IMR-90 (cell line): ENCODE measurements around the gene NFIX. TPM values are rescaled to one million over a fixed set of nuclear protein-coding genes. Genes with fewer than 3 reads are reported as not detected.

Source experiments
- ATAC-seq: fragments of 200-7000 bp; cut with Tn5 transposase; 2 replicates; pipeline ENCODE4 v1.9.1; 2020; ENCODE audit warnings: low read depth, mild to moderate bottlenecking, moderate library complexity
- BruUV-seq: library from RNA; stranded (reverse); fragments of 400-500 nt; replicated peaks from 2 replicates; lab custom pipeline; 2021; lab: Mats Ljungman, UMichigan
- CTCF ChIA-PET: fragments of 300-600 bp; formaldehyde crosslinking; extraction: SDS; loops from one replicate; lab custom pipeline; 2021; ENCODE audit warnings: antibody characterized with exemption; lab: Yijun Ruan, JAX
- POLR2A ChIA-PET: fragments of 300-600 bp; sonication (Branson Sonifier 250); formaldehyde crosslinking; loops from one replicate; lab custom pipeline; 2022; ENCODE audit warnings: antibody characterized with exemption; ENCODE audit not compliant: unreplicated experiment; lab: Charles Lee
- DNase-seq: peaks from one replicate; pipeline ENCODE4 v3.0.0; 2013
- H2AFZ ChIP-seq: replicated peaks from 2 replicates; pipeline ENCODE3; 2013; ENCODE audit warnings: low read length, mild to moderate bottlenecking; ENCODE audit not compliant: poor library complexity
- H2AK5ac ChIP-seq: 2 replicates; pipeline ENCODE4 v1.6.1; 2013; ENCODE audit warnings: low read depth, low read length, inconsistent platforms
- H2AK9ac ChIP-seq: replicated peaks from 2 replicates; pipeline ENCODE3; 2013; ENCODE audit warnings: mild to moderate bottlenecking, low read depth, low read length, moderate library complexity; ENCODE audit not compliant: poor library complexity
- H2BK120ac ChIP-seq: 2 replicates; pipeline ENCODE4 v1.6.1; 2013; ENCODE audit warnings: low read depth, low read length, inconsistent platforms
- H2BK15ac ChIP-seq: 3 replicates; pipeline ENCODE4 v1.6.1; 2013; ENCODE audit warnings: low read depth, low read length, inconsistent platforms
- H2BK20ac ChIP-seq: 2 replicates; pipeline ENCODE4 v1.6.1; 2013; ENCODE audit warnings: low read depth, mild to moderate bottlenecking, inconsistent platforms, low read length, moderate library complexity
- H2BK5ac ChIP-seq: 2 replicates; pipeline ENCODE4 v1.6.1; 2013; ENCODE audit warnings: mild to moderate bottlenecking, low read depth, low read length, inconsistent platforms; ENCODE audit not compliant: poor library complexity, severe bottlenecking
- H3K14ac ChIP-seq: replicated peaks from 2 replicates; pipeline ENCODE4 v1.6.1; 2013; ENCODE audit warnings: low read depth, low read length, inconsistent platforms
- H3K18ac ChIP-seq: 2 replicates; pipeline ENCODE4 v1.6.1; 2013; ENCODE audit warnings: low read depth, low read length, control low read depth
- H3K23ac ChIP-seq: 2 replicates; pipeline ENCODE4 v1.6.1; 2013; ENCODE audit warnings: low read depth, low read length, inconsistent platforms
- H3K27ac ChIP-seq: 2 replicates; pipeline ENCODE4 v1.5.1; 2013; ENCODE audit warnings: mild to moderate bottlenecking, control low read depth, low read length; ENCODE audit not compliant: insufficient read depth
- H3K27me3 ChIP-seq: 2 replicates; pipeline ENCODE4 v1.6.1; 2013; ENCODE audit warnings: low read length; ENCODE audit not compliant: control insufficient read depth, insufficient read depth
- H3K36me3 ChIP-seq: 2 replicates; pipeline ENCODE4 v1.6.1; 2013; ENCODE audit warnings: low read length, mixed read lengths; ENCODE audit not compliant: control insufficient read depth, insufficient read depth
- H3K4ac ChIP-seq: 2 replicates; pipeline ENCODE4 v1.6.1; 2013; ENCODE audit warnings: low read depth, low read length, inconsistent platforms
- H3K4me1 ChIP-seq: 2 replicates; pipeline ENCODE4 v1.6.1; 2013; ENCODE audit warnings: low read length, mixed read lengths; ENCODE audit not compliant: control insufficient read depth, insufficient read depth
- H3K4me2 ChIP-seq: 2 replicates; pipeline ENCODE4 v1.6.1; 2013; ENCODE audit warnings: low read depth, mild to moderate bottlenecking, control low read depth, low read length, moderate library complexity
- H3K4me3 ChIP-seq: 2 replicates; pipeline ENCODE4 v1.5.1; 2013; ENCODE audit warnings: low read depth, mild to moderate bottlenecking, control low read depth, low read length, moderate library complexity; ENCODE audit not compliant: insufficient read depth
- H3K56ac ChIP-seq: 2 replicates; pipeline ENCODE4 v1.6.1; 2013; ENCODE audit warnings: low read length, inconsistent platforms; ENCODE audit not compliant: insufficient read depth; ENCODE audit errors: extremely low read depth
- H3K79me1 ChIP-seq, 2 experiments: 2 replicates each; pipeline ENCODE4 v1.6.1; 2013; ENCODE audit warnings: low read length in 2 of 2, inconsistent platforms in 1 of 2, low read depth in 1 of 2
- H3K9ac ChIP-seq: 2 replicates; pipeline ENCODE4 v1.6.1; 2013; ENCODE audit warnings: low read depth, low read length, control low read depth
- H3K9me1 ChIP-seq: 2 replicates; pipeline ENCODE4 v1.6.1; 2013; ENCODE audit warnings: low read length, inconsistent platforms; ENCODE audit not compliant: insufficient read depth
- H3K9me3 ChIP-seq: 2 replicates; pipeline ENCODE4 v1.6.1; 2013; ENCODE audit warnings: low read length; ENCODE audit not compliant: control insufficient read depth, insufficient read depth
- H4K20me1 ChIP-seq: 2 replicates; pipeline ENCODE4 v1.6.1; 2013; ENCODE audit warnings: low read length, inconsistent platforms; ENCODE audit not compliant: insufficient read depth
- H4K5ac ChIP-seq: 2 replicates; pipeline ENCODE4 v1.6.1; 2013; ENCODE audit warnings: mild to moderate bottlenecking, low read depth, low read length, control low read depth
- H4K8ac ChIP-seq, 2 experiments: 2 replicates each; pipeline ENCODE4 v1.6.1; 2013; ENCODE audit warnings: low read depth in 2 of 2, low read length in 2 of 2, control low read depth in 1 of 2, inconsistent platforms in 1 of 2
- H4K91ac ChIP-seq: 2 replicates; pipeline ENCODE4 v1.6.1; 2013; ENCODE audit warnings: low read depth, low read length, inconsistent platforms; ENCODE audit not compliant: insufficient read depth
- BHLHE40 ChIP-seq: fragments of 150-350 bp; IDR thresholded peaks from 2 replicates; pipeline ENCODE4 v1.6.1; 2016; ENCODE audit warnings: mild to moderate bottlenecking, low read depth, low read length
- CEBPB ChIP-seq: IDR thresholded peaks from 2 replicates; pipeline ENCODE4 v1.6.1; 2012; ENCODE audit warnings: low read depth, low read length, improper control_type of control experiment
- CHD1 ChIP-seq: IDR thresholded peaks from 2 replicates; pipeline ENCODE4 v1.6.1; 2012; ENCODE audit warnings: low read depth, low read length, improper control_type of control experiment
- ELK1 ChIP-seq: fragments of 150-350 bp; IDR thresholded peaks from 2 replicates; pipeline ENCODE4 v1.6.1; 2016; ENCODE audit warnings: low read depth, mild to moderate bottlenecking, low read length, moderate library complexity, borderline replicate concordance
- FOS ChIP-seq: fragments of 150-350 bp; IDR thresholded peaks from 2 replicates; pipeline ENCODE4 v1.6.1; 2016; ENCODE audit warnings: low read depth, low read length
- MAFK ChIP-seq: IDR thresholded peaks from 2 replicates; pipeline ENCODE4 v1.6.1; 2012; ENCODE audit warnings: low read depth, low read length, improper control_type of control experiment
- MAZ ChIP-seq: IDR thresholded peaks from 2 replicates; pipeline ENCODE4 v1.6.1; 2012; ENCODE audit warnings: low read depth, mild to moderate bottlenecking, low read length, improper control_type of control experiment, moderate library complexity, borderline replicate concordance
- MXI1 ChIP-seq: IDR thresholded peaks from 2 replicates; pipeline ENCODE4 v1.6.1; 2012; ENCODE audit warnings: low read depth, mild to moderate bottlenecking, low read length, moderate library complexity, borderline replicate concordance
- NFE2L2 ChIP-seq: fragments of 150-350 bp; IDR thresholded peaks from 2 replicates; pipeline ENCODE4 v1.6.1; 2016; ENCODE audit warnings: low read depth, mild to moderate bottlenecking, low read length
- POLR2A ChIP-seq: IDR thresholded peaks from 2 replicates; pipeline ENCODE4 v1.6.1; 2012; ENCODE audit warnings: mild to moderate bottlenecking, low read depth, low read length
- RAD21 ChIP-seq: IDR thresholded peaks from 2 replicates; pipeline ENCODE4 v1.6.1; 2012; ENCODE audit warnings: low read length, improper control_type of control experiment
- RCOR1 ChIP-seq: IDR thresholded peaks from 2 replicates; pipeline ENCODE4 v1.6.1; 2012; ENCODE audit warnings: mild to moderate bottlenecking, low read length, improper control_type of control experiment; ENCODE audit not compliant: insufficient replicate concordance
- RFX5 ChIP-seq: IDR thresholded peaks from 2 replicates; pipeline ENCODE4 v1.8.0; 2012; ENCODE audit warnings: low read depth, mild to moderate bottlenecking, low read length, moderate library complexity
- SMC3 ChIP-seq: fragments of 150-350 bp; IDR thresholded peaks from 2 replicates; pipeline ENCODE4 v1.6.1; 2016; ENCODE audit warnings: low read depth, mild to moderate bottlenecking, antibody characterized with exemption, low read length, moderate library complexity
- WGBS, 2 experiments: methylation state at CpG; one replicate each; pipeline versions ENCODE4 v1.1.5 to v1.1.7; 2013; ENCODE audit warnings: missing lambda C conversion rate in 2 of 2; ENCODE audit not compliant: insufficient read length in 1 of 2; ENCODE audit errors: extremely low coverage in 2 of 2; 5-methylcytosine and 5-hydroxymethylcytosine counted together
- dilution Hi-C: fragments of 300-500 bp; cut with HindIII; formaldehyde crosslinking; loops from one replicate; pipeline ENCODE4 v1.14.3; 2018; ENCODE audit warnings: low sequenced_read_pairs; ENCODE audit not compliant: unreplicated experiment
- in situ Hi-C: fragments of 300-500 bp; cut with MboI; formaldehyde crosslinking; loops from 3 replicates; pipeline ENCODE4 v1.14.3; 2019; ENCODE audit warnings: low sequenced_read_pairs, inconsistent platforms, mixed read lengths
- intact Hi-C: fragments of 100-400 bp; cut with micrococcal nuclease; formaldehyde crosslinking; loops from 2 replicates; pipeline ENCODE4 v1.10.0; 2022
- polyA plus RNA-seq, 3 experiments: library from polyadenylated mRNA; depleted of rRNA; stranded (reverse); fragments of >200 nt; gene quantifications; 2 replicates each; pipeline ENCODE4 v1.2.3, GENCODE V29; 2012; ENCODE audit warnings: low replicate concordance in 1 of 3
- total RNA-seq: library from RNA; depleted of rRNA; stranded (reverse); fragments of >200 nt; gene quantifications from 2 replicates; pipeline ENCODE4 v1.2.3, GENCODE V29; 2012
- TF ChIP-seq, protein P1 (sequence below): conservative IDR thresholded peaks from 2 replicates; pipeline ENCODE4 v1.5.1; 2012; ENCODE audit warnings: mild to moderate bottlenecking, low read depth, low read length, improper control_type of control experiment
- TF ChIP-seq, protein P2 (sequence below): fragments of 150-350 bp; IDR thresholded peaks from 2 replicates; pipeline ENCODE4 v1.6.1; 2017; ENCODE audit warnings: mild to moderate bottlenecking, antibody characterized with exemption, low read length, low read depth

NFIX gene
- total and polyA plus RNA-seq, 2 of the 4 experiments (the other 2 are of a cell fraction), result 10.2 to 47.7 TPM

DNA sequence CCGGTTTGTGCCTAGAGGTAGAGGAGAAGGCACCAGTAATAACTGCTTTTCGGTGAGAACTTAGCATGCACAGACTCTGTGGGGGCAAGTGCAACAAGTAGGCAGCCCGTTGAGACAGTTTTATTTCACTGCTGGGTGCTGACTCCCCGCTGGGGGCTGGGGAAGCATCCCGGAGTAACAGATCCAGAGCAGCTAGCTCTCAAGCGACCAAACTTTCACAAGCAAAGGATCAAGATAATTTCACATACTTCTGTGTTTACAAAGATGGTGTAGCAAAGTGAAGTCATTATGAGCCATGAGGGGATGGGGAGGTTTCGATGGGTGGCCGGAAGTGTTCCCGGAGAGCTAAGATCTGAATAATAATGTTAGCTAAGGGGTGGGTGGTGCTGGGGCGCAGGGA, 125.5 kb downstream of the NFIX start:
- peak overlapping the region; percentile 76 for H3K4me2 ChIP-seq
- CTCF ChIA-PET, result interaction anchor here (1.0 kb wide), 1 partner anchor 155 kb away, joined by 3 read pairs; no protein-coding TSS in a partner anchor

More for the DNA sequence above, 125.5 kb downstream of the NFIX start:
- Histone ChIP-seq H3K9me1 (peaks cover 26% of the 10 kb centered on the region), H2BK5ac (peak overlapping the region; percentile 94), H3K27ac (peak overlapping the region; percentile 69), H3K4me1 (peaks cover 22% of the 10 kb centered on the region), H2AK5ac (peak overlapping the region; percentile 95), H3K23ac (peak overlapping the region; percentile 95), H2AFZ (peak overlapping the region; percentile 52), H2BK120ac (peak overlapping the region; percentile 49), H3K4ac (peak overlapping the region; percentile 88), H4K20me1 (peaks cover 65% of the 10 kb centered on the region), H3K56ac (no peak overlapping the region), H3K9ac (peak overlapping the region; percentile 44), H3K9me3 (no peaks in the 10 kb centered on the region), H2BK20ac (no peak overlapping the region), H4K5ac (peak overlapping the region; percentile 25; the same call in 1 of the 2 replicates), H3K36me3 (peaks cover 16% of the 10 kb centered on the region), H2AK9ac (peak overlapping the region; percentile 90), H3K14ac (peak overlapping the region; percentile 85), H3K27me3 (no peaks in the 10 kb centered on the region), H3K79me1 (peaks cover 0 to 76% of the 10 kb centered on the region in 2 experiments; a peak in 3 of 4 replicates), H2BK15ac (peak overlapping the region; percentile 71; the same call in 1 of the 3 replicates), H3K4me3 (peak overlapping the region; percentile 6; the same call in 1 of the 2 replicates), H4K8ac (peak overlapping the region in 1 of 2 experiments; percentile 8; a peak in 2 of 4 replicates), H4K91ac (peak overlapping the region; percentile 65; the same call in 1 of the 2 replicates), H3K18ac (no peak overlapping the region)
- BruUV-seq, result no TSS peak
- DNase-seq (peak; percentile 85), ATAC-seq (peak; percentile 5)
- TF ChIP-seq RFX5, result no peak
- no peak for TF ChIP-seq MXI1
- no peak for TF ChIP-seq ELK1
- TF ChIP-seq, protein P1, sequence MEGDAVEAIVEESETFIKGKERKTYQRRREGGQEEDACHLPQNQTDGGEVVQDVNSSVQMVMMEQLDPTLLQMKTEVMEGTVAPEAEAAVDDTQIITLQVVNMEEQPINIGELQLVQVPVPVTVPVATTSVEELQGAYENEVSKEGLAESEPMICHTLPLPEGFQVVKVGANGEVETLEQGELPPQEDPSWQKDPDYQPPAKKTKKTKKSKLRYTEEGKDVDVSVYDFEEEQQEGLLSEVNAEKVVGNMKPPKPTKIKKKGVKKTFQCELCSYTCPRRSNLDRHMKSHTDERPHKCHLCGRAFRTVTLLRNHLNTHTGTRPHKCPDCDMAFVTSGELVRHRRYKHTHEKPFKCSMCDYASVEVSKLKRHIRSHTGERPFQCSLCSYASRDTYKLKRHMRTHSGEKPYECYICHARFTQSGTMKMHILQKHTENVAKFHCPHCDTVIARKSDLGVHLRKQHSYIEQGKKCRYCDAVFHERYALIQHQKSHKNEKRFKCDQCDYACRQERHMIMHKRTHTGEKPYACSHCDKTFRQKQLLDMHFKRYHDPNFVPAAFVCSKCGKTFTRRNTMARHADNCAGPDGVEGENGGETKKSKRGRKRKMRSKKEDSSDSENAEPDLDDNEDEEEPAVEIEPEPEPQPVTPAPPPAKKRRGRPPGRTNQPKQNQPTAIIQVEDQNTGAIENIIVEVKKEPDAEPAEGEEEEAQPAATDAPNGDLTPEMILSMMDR, result no peak
- peak; percentile 17 for TF ChIP-seq RCOR1
- no peak for TF ChIP-seq BHLHE40
- TF ChIP-seq CHD1, result no peak
- TF ChIP-seq SMC3, result peak; percentile 22; the same call in 1 of the 2 replicates
- no peak for TF ChIP-seq NFE2L2
- TF ChIP-seq MAZ, result no peak
- TF ChIP-seq CEBPB, result peak; percentile 72
- TF ChIP-seq FOS, result no peak
- TF ChIP-seq RAD21, result peak; percentile 28
- TF ChIP-seq MAFK, result no peak
- peak; percentile 59; the same call in 1 of the 2 replicates for TF ChIP-seq POLR2A
- TF ChIP-seq, protein P2, sequence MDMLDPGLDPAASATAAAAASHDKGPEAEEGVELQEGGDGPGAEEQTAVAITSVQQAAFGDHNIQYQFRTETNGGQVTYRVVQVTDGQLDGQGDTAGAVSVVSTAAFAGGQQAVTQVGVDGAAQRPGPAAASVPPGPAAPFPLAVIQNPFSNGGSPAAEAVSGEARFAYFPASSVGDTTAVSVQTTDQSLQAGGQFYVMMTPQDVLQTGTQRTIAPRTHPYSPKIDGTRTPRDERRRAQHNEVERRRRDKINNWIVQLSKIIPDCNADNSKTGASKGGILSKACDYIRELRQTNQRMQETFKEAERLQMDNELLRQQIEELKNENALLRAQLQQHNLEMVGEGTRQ, result no peak
- 66% methylated on average over 2 of the region's 10 CpGs; no CpG with 5 or more reads in 1 of the 2 experiments for WGBS, 2 experiments
- dilution Hi-C loops (no loop called here), in situ Hi-C loops (no loop called here), intact Hi-C loops (no loop called here)
- POLR2A ChIA-PET, result no interaction called here
